ENCODE results near the gene LDLRAD4. TPM values are rescaled to one million over a fixed set of nuclear protein-coding genes. Genes with fewer than 3 reads are reported as not detected.
A peak's percentile ranks its signal among the peaks of the same experiment; 100 is the strongest.

LDLRAD4 gene
- total RNA-seq, 2 donors from 2014 or later, result 33.1 to 41.2 TPM

GRCh38 chr18:13453714-13454113 is 235.2 kb downstream of the LDLRAD4 start:
- peaks cover 0 to 72% of the 10 kb centered on the region in 2 donors for H3K4me1 ChIP-seq
- no peak overlapping the region for H3K4me3 ChIP-seq

DNA sequence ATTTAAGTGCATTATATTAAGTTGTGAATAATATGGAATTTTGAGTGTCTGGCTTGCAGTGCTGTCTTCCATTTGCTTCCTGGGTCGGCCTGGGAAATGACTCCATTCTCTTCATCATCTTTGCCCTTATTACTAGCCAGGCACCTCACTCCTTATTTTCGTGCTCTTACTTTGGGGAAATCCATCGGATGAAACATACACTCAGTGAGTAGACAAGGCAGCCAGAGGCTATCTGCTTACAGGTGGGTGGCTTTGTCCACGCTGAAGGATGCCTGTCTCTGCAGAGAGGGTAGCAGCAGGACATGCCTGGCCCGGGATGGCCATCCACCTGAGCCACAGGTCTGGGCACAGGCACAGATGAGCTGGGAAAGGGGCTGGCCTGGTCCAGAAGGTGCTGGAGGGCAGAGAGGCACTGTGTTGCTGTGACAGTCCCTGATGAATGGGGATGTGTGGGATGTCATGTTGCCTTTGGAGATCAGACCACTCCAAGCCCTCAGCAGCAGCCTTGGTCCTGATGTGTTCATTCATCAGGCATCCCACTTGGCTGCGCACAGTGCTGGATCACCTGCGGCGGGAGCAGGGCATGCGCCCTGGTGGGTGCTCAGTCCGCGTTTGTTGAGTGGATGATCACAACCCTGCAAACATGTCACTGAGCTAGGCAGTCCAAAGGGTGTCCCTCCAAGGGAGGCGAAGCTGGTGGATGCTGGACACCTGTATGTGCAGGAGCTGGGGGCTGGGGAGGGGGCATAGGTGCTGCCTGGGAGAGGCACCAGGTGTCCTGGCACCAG is 236.0 kb downstream of the LDLRAD4 start:
- Histone ChIP-seq H3K9me3 (no peaks in the 10 kb centered on the region), H3K4me3 (no peak overlapping the region), H3K36me3 (no peaks in the 10 kb centered on the region), H3K27ac (peak overlapping the region; percentile 72 to 73), H3K4me1 (peaks cover 0 to 71% of the 10 kb centered on the region in 2 donors), H3K27me3 (no peaks in the 10 kb centered on the region)
- DNase-seq (ENCODE audit: low spot score), result peak; percentile 57
- no peak for TF ChIP-seq CTCF (IDR thresholded peaks at IDR 0.05)

More at GRCh38 chr18:13453714-13454113, 235.2 kb downstream of the LDLRAD4 start:
- no peak for DNase-seq (ENCODE audit: low spot score)
- Histone ChIP-seq H3K27ac (peak overlapping the region; percentile 72 to 73), H3K9me3 (no peaks in the 10 kb centered on the region), H3K36me3 (no peaks in the 10 kb centered on the region), H3K27me3 (no peaks in the 10 kb centered on the region)
- no peak for TF ChIP-seq CTCF (IDR thresholded peaks at IDR 0.05)

GRCh38 chr18:13455471-13455870 is 236.9 kb downstream of the LDLRAD4 start:
- no peak overlapping the region for H3K4me3 ChIP-seq
- H3K27me3 ChIP-seq, result no peaks in the 10 kb centered on the region
- TF ChIP-seq CTCF (IDR thresholded peaks at IDR 0.05), result no peak
- peak overlapping the region in 1 of 2 donors; percentile 31 for H3K27ac ChIP-seq
- peak; percentile 58 for DNase-seq (ENCODE audit: low spot score)
- no peaks in the 10 kb centered on the region for H3K36me3 ChIP-seq
- no peaks in the 10 kb centered on the region for H3K9me3 ChIP-seq
- peaks cover 0 to 64% of the 10 kb centered on the region in 2 donors for H3K4me1 ChIP-seq

DNA sequence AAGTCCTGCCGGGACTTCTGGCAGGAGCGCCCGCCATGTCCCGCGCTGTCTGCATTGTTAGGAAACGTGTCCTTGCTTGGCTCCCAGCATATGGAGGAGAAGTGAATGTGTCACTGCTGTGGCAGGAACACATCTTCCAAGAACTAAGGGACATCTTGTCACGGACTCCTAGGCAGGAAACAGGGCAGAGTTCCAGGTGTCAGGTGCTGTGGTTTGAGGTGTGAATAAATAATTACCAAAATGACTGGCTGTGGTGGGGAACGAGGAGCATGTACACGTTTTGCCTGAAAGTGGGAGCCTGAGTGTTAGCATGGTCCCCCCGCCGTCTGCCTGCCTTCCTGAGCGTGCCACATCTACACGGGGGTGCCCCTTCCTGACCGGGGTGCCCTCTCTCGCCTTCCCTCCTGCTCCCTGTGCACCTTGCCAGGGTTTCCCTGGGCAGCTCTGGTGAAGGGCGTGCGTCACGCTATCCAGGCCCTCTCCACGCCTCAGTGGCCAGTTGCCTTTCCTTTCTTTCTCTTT is 237.5 kb downstream of the LDLRAD4 start:
- Histone ChIP-seq H3K9me3 (no peaks in the 10 kb centered on the region), H3K36me3 (no peaks in the 10 kb centered on the region), H3K27me3 (no peaks in the 10 kb centered on the region), H3K4me3 (no peak overlapping the region), H3K4me1 (peaks cover 0 to 58% of the 10 kb centered on the region in 2 donors), H3K27ac (peak overlapping the region; percentile 14 to 31)
- no peak for TF ChIP-seq CTCF (IDR thresholded peaks at IDR 0.05)
- DNase-seq (ENCODE audit: low spot score), result peak; percentile 63

DNA sequence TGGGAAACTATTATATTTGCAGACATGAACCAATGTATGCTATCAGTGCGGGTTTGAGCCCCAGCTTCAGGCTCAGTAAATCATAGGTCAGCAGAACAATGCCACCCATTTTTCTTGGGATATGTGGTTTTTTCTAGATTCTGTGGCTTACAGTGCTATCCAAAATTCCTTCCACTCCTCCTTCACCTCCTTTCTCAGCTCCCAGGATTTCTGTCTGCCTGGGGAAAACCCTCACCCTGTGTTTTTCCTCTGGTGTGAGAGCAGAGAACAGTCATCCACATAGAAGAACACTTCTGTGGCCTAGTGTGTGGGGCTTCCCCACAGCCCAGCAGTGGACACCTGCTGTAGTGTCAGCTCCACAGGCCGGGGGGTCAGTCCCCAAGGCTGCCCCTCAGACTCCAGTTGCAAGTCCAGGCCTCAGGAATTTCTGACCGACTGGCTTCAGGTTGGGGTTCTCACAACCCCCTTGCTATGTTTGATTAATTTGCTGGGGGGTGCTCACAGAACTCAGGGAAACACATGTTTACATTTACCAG is 238.2 kb downstream of the LDLRAD4 start:
- Histone ChIP-seq H3K4me1 (peaks cover 0 to 50% of the 10 kb centered on the region in 2 donors), H3K4me3 (no peak overlapping the region), H3K36me3 (no peaks in the 10 kb centered on the region), H3K27me3 (no peaks in the 10 kb centered on the region), H3K9me3 (no peaks in the 10 kb centered on the region), H3K27ac (peak overlapping the region in 1 of 2 donors; percentile 31)
- no peak for TF ChIP-seq CTCF (IDR thresholded peaks at IDR 0.05)
- no peak for DNase-seq (ENCODE audit: low spot score)
